Measurements from ENCODE around the gene TMEM17. TPM values are rescaled to one million over a fixed set of nuclear protein-coding genes. Genes with fewer than 3 reads are reported as not detected.

TMEM17 gene
- total and polyA plus RNA-seq, 12 donors: 0.66 to 3.2 (median 2.1) TPM

DNA sequence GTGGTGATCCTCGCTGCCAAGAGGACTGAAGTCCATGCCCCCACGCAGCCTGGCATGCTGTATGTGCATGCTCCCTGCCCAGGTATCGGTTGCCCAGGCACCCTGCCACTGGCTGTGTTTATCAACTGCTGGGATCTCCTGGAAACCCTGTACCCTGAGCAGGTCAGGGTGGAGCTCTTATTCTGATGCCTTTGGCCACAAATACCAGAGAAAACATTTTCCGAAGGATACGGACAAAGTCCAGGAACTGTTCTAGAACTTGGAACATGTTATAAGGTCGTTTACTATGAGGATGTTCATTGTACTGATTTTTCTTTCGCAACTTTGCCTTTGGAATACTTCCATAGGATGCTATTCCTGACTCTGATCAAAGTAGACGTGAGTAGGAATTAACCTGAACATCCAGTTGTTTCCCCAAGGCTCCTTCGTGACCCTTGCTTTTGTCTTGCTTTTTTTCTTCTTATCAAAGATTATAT, 55.2 kb downstream of the TMEM17 start:
- ATAC-seq (peak in 2 of 8 donors; percentile 8 to 50), DNase-seq (no peak)
- TF ChIP-seq, protein P1, sequence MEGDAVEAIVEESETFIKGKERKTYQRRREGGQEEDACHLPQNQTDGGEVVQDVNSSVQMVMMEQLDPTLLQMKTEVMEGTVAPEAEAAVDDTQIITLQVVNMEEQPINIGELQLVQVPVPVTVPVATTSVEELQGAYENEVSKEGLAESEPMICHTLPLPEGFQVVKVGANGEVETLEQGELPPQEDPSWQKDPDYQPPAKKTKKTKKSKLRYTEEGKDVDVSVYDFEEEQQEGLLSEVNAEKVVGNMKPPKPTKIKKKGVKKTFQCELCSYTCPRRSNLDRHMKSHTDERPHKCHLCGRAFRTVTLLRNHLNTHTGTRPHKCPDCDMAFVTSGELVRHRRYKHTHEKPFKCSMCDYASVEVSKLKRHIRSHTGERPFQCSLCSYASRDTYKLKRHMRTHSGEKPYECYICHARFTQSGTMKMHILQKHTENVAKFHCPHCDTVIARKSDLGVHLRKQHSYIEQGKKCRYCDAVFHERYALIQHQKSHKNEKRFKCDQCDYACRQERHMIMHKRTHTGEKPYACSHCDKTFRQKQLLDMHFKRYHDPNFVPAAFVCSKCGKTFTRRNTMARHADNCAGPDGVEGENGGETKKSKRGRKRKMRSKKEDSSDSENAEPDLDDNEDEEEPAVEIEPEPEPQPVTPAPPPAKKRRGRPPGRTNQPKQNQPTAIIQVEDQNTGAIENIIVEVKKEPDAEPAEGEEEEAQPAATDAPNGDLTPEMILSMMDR (IDR thresholded peaks at IDR 0.05): no peak
- no peaks in the 10 kb centered on the region for H3K36me3 ChIP-seq
- no peaks in the 10 kb centered on the region for H3K4me1 ChIP-seq
- intact Hi-C loops (cut with DNase I): no loop called here
- WGBS, 2 donors: 86 to 93% methylated on average over 9 of the region's 9 CpGs
- no peaks in the 10 kb centered on the region for H3K9me3 ChIP-seq
- no peaks in the 10 kb centered on the region for H3K27me3 ChIP-seq
- H3K4me3 ChIP-seq: no peak overlapping the region
- H3K27ac ChIP-seq: no peak overlapping the region

Other genes starting within 250 kb of the TMEM17 start
- 10 to 100 TPM; 15.1 to 26.1 (median 20.3) TPM for gene EHBP1, start 199.5 kb upstream of the TMEM17 start, total RNA-seq
- gene EHBP1, start 199.5 kb upstream of the TMEM17 start, polyA plus RNA-seq: 1 to 10 TPM; 7.8 to 9.5 TPM